Naive thymus-derived CD4-positive, alpha-beta T cell (primary cell): ENCODE measurements around the gene SGF29. TPM values are rescaled to one million over a fixed set of nuclear protein-coding genes. Genes with fewer than 3 reads are reported as not detected.

Experiments used
- ATAC-seq: fragments of 150-1000 bp; cut with Tn5 transposase; 2 replicates; pipeline ENCODE4 v1.10.0; 2021; ENCODE audit warnings: mild to moderate bottlenecking, moderate library complexity
- CTCF ChIA-PET: fragments of 350-600 bp; sonication (Branson Sonifier 250); formaldehyde crosslinking; loops from one replicate; lab custom pipeline; 2021; ENCODE audit warnings: antibody characterized with exemption; lab: Charles Lee
- POLR2A ChIA-PET: fragments of 350-600 bp; sonication (Branson Sonifier 250); formaldehyde crosslinking; loops from one replicate; lab custom pipeline; 2021; ENCODE audit warnings: antibody characterized with exemption, inconsistent platforms; lab: Charles Lee
- DNase-seq, 9 donors: peaks; one replicate each; pipeline versions ENCODE4 v3.0.0 to v3.0.0-alpha.2; 2020 to 2022; ENCODE audit warnings: mixed read lengths in 1 of 9
- H3K27ac ChIP-seq: one replicate; pipeline ENCODE4 v1.7.0; 2013; ENCODE audit warnings: mild to moderate bottlenecking, low read depth, low read length, moderate library complexity
- H3K27me3 ChIP-seq, 2 donors: one replicate each; pipeline ENCODE4 v1.7.0; 2013; ENCODE audit warnings: low read length in 2 of 2, mild to moderate bottlenecking in 2 of 2, moderate library complexity in 2 of 2; ENCODE audit not compliant: control insufficient read depth in 2 of 2, insufficient read depth in 2 of 2
- H3K36me3 ChIP-seq, 3 experiments: 1 replicate in 2 of 3; 2 replicates in 1 of 3; pipeline ENCODE4 v1.7.0; 2013; ENCODE audit warnings: low read length in 3 of 3, mild to moderate bottlenecking in 3 of 3, moderate library complexity in 1 of 3; ENCODE audit not compliant: insufficient read depth in 3 of 3, control insufficient read depth in 2 of 3
- H3K4me1 ChIP-seq, 2 donors: one replicate each; pipeline ENCODE4 v1.7.0; 2013; ENCODE audit warnings: low read length in 2 of 2, mild to moderate bottlenecking in 2 of 2, moderate library complexity in 1 of 2; ENCODE audit not compliant: control insufficient read depth in 2 of 2, insufficient read depth in 2 of 2
- H3K4me3 ChIP-seq: 2 replicates; pipeline ENCODE4 v1.7.0; 2013; ENCODE audit warnings: mild to moderate bottlenecking, low read length
- H3K9me3 ChIP-seq, 3 experiments: 1 replicate in 2 of 3; 2 replicates in 1 of 3; pipeline ENCODE4 v1.7.0; 2013; ENCODE audit warnings: low read length in 3 of 3; ENCODE audit not compliant: control insufficient read depth in 2 of 3
- H3K27ac Mint-ChIP-seq, 9 donors: one replicate each; pipeline ENCODE4 v1.8.0; 2020 to 2022; ENCODE audit warnings: mixed read lengths in 9 of 9, mild to moderate bottlenecking in 8 of 9, moderate library complexity in 5 of 9, inconsistent platforms in 2 of 9
- H3K27me3 Mint-ChIP-seq, 5 donors: one replicate each; pipeline ENCODE4 v1.8.0; 2021 to 2022; ENCODE audit warnings: mixed read lengths in 5 of 5, mild to moderate bottlenecking in 1 of 5
- H3K36me3 Mint-ChIP-seq, 5 donors: one replicate each; pipeline ENCODE4 v1.8.0; 2020 to 2022; ENCODE audit warnings: mixed read lengths in 5 of 5, mild to moderate bottlenecking in 3 of 5, inconsistent platforms in 1 of 5
- H3K4me1 Mint-ChIP-seq, 7 donors: one replicate each; pipeline ENCODE4 v1.8.0; 2020 to 2022; ENCODE audit warnings: mixed read lengths in 7 of 7, mild to moderate bottlenecking in 3 of 7, inconsistent platforms in 1 of 7
- H3K4me3 Mint-ChIP-seq, 10 donors: one replicate each; pipeline ENCODE4 v1.8.0; 2020 to 2022; ENCODE audit warnings: mild to moderate bottlenecking in 10 of 10, mixed read lengths in 10 of 10, moderate library complexity in 6 of 10, inconsistent platforms in 2 of 10
- H3K9me3 Mint-ChIP-seq, 11 donors: one replicate each; pipeline ENCODE4 v1.8.0; 2020 to 2022; ENCODE audit warnings: mixed read lengths in 11 of 11, mild to moderate bottlenecking in 4 of 11, inconsistent platforms in 1 of 11, moderate library complexity in 1 of 11
- intact Hi-C, 2 donors: fragments of 100-400 bp; cut with micrococcal nuclease; formaldehyde crosslinking; loops; one replicate each; pipeline ENCODE4 v1.15.1; 2023
- polyA plus RNA-seq, 2 donors: library from polyadenylated mRNA; unstranded; fragments of 300-500 nt; fragmentation: Illumina TruSeq; gene quantifications; one replicate each; pipeline ENCODE4 v1.2.3, GENCODE V29; 2021
- total RNA-seq, 6 experiments: library from RNA in 5 of 6; stranded (reverse) in 5 of 6; gene quantifications; 1 replicate in 5 of 6; 2 replicates in 1 of 6; pipeline ENCODE4 v1.2.3 and lab custom pipeline; 2021 to 2026

Gene SGF29
- total RNA-seq (10 to 100 TPM; 41.5 to 80.5 (median 55.0) TPM), polyA plus RNA-seq (10 to 100 TPM; 68.2 to 85.6 TPM), total RNA-seq (lab: John Stamatoyannopoulos, UW) (34.1 reads per million, percentile 63 among the genes with 10 or more reads in this experiment)

DNA sequence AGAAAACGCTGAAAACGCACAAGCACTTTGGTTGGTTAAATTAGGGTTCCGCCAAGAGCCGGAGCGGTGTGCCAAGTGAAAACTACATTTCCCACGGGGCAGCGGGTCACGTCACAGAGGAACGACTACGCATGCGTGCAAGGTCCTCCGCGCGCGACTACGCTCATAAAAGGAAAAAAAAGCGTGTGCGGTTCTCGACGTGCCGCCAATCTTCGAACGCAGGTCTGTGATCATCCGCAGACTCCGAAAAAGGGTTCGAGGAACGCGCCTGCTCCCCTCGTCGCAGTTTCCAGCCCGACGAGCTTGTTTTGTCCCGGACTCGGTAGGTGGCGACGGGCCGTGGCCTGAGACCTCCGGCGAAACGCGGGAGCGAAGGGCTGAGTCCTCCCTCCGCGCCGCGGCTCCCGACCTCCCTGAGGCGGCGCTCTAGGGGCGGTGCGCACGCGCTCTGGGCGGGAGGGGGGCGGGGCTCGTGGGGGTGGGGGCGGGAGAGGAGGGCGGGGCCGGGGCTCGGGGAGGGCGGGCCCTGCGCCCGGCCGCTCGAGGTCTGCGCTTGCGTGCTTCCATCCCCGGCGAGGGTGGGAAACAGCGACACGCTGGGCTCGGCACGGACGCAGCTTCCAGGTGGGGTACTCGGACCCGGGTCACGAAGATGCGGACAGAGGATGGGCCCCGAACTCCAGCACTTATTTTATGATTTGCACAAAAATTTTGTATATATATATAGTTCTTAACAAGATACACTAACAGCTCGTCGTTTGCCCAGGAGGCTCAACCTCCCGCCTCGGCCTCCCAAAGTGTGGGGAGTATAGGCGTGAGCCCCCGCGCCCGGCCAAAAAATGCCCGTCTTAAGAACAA lies at the start of gene SGF29:
Gene SGF29, plus strand, starts transcription at position 145 of the 858 bp plus-strand sequence. CDS start 27,150 bp downstream, outside the sequence.
- Mint-ChIP-seq H3K4me3 (peak within 1 kb of the TSS; percentile 90 to 99 (median 94)), H3K36me3 (peaks cover 5 to 19% (median 15%) of the 10 kb centered on the region in 5 donors), H3K4me1 (peaks cover 22 to 54% (median 41%) of the 10 kb centered on the region in 7 donors), H3K27ac (peak within 1 kb of the TSS; percentile 91 to 99 (median 97)), H3K9me3 (no peaks in the 10 kb centered on the region), H3K27me3 (no peaks in the 10 kb centered on the region)
- DNase-seq (peak; percentile 87 to 97 (median 94)), ATAC-seq (peak; percentile 96)
- H3K36me3 ChIP-seq, result peaks cover 0 to 21% (median 0%) of the 10 kb centered on the region in 3 experiments
- no peaks in the 10 kb centered on the region for H3K9me3 ChIP-seq
- ChIA-PET POLR2A (interaction anchor here (0.6 to 2.5 kb wide), 6 partner anchors 10 to 342 kb away, joined by 3 to 27 read pairs (median 6); partner anchors contain the start of genes APOBR, CLN3 and XPO6), CTCF (interaction anchor here (0.7 to 1.0 kb wide), 3 partner anchors 26 to 420 kb away, joined by 3 to 4 read pairs (median 3); no protein-coding TSS in a partner anchor)
- peaks cover 12 to 22% of the 10 kb centered on the region in 2 donors for H3K4me1 ChIP-seq
- H3K4me3 ChIP-seq, result peak within 1 kb of the TSS; percentile 97
- intact Hi-C loops, result loop anchor here (1.0 to 5.0 kb wide), 5 partner anchors 60 to 398 kb away; partner anchors contain the start of genes APOBR (in 1 of the 2), CLN3 (in 1 of the 2), NFATC2IP (in 1 of the 2) and SBK1 (in 1 of the 2)
- no peaks in the 10 kb centered on the region for H3K27me3 ChIP-seq
- peak within 1 kb of the TSS; percentile 96 for H3K27ac ChIP-seq

GRCh38 chr16:28504707-28505404 lies 48.9 kb upstream of the SGF29 start:
- intact Hi-C loops, result no loop called here

DNA sequence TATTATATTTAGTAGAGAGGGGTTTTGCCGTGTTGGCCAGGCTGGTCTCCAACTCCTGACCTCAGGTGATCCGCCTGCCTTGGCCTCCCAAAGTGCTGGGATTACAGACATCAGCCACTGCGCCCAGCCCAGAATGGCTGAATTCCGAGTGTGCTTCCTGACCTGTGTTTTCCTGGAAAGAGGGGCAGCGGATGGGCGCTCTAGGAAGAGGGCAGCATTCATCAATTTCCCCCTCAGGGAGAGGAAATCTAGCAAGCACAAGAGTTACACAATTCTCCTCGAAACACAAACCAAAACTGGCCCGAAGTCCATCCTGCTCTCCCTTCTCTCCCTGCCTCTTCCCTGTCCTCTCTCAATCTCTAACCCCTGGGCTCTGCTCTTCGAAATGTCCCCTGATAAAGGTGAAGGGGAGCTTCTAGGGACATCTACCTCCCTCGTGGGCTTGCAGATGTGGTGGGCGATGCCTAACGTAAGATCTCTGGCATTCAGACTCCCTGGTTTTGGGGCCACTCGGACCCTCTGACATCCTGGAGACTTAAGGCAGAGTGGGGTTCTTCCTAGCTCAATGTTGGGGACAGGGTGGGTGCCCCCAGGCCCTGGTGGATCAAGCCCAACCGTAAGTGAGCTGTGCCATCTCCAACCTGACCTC lies 48.1 kb upstream of the SGF29 start:
- H3K36me3 ChIP-seq, result no peaks in the 10 kb centered on the region
- H3K27ac ChIP-seq, result no peak overlapping the region
- H3K4me1 Mint-ChIP-seq, result peaks cover 6 to 24% (median 19%) of the 10 kb centered on the region in 7 donors
- no peaks in the 10 kb centered on the region for H3K9me3 Mint-ChIP-seq
- H3K36me3 Mint-ChIP-seq, result no peaks in the 10 kb centered on the region
- H3K9me3 ChIP-seq, result no peaks in the 10 kb centered on the region
- no peak for DNase-seq
- H3K27me3 Mint-ChIP-seq, result peaks cover 0 to 13% (median 0%) of the 10 kb centered on the region in 5 donors
- no peak for ATAC-seq
- no peaks in the 10 kb centered on the region for H3K27me3 ChIP-seq
- H3K27ac Mint-ChIP-seq, result peak overlapping the region in 4 of 9 donors; percentile 53 to 83 (median 71)
- H3K4me1 ChIP-seq, result peaks cover 10% of the 10 kb centered on the region in 2 donors
- no peak overlapping the region for H3K4me3 ChIP-seq
- ChIA-PET POLR2A (no interaction called here), CTCF (no interaction called here)
- intact Hi-C loops, result no loop called here
- no peak overlapping the region for H3K4me3 Mint-ChIP-seq

More at GRCh38 chr16:28504707-28505404, 48.9 kb upstream of the SGF29 start:
- H3K4me1 ChIP-seq, result peaks cover 10% of the 10 kb centered on the region in 2 donors
- DNase-seq, result no peak
- H3K27ac Mint-ChIP-seq, result no peak overlapping the region
- no peak for ATAC-seq
- no peak overlapping the region for H3K4me3 ChIP-seq
- CTCF ChIA-PET, result no interaction called here
- H3K9me3 ChIP-seq, result no peaks in the 10 kb centered on the region
- H3K36me3 ChIP-seq, result no peaks in the 10 kb centered on the region
- H3K27me3 Mint-ChIP-seq, result peaks cover 0 to 13% (median 0%) of the 10 kb centered on the region in 5 donors
- H3K9me3 Mint-ChIP-seq, result no peaks in the 10 kb centered on the region
- H3K4me3 Mint-ChIP-seq, result no peak overlapping the region
- no peaks in the 10 kb centered on the region for H3K27me3 ChIP-seq
- no peak overlapping the region for H3K27ac ChIP-seq
- POLR2A ChIA-PET, result interaction anchor here (0.7 kb wide), 1 partner anchor 220 kb away, joined by 3 read pairs; no protein-coding TSS in a partner anchor
- peaks cover 0 to 3% (median 0%) of the 10 kb centered on the region in 5 donors for H3K36me3 Mint-ChIP-seq
- H3K4me1 Mint-ChIP-seq, result peaks cover 6 to 30% (median 21%) of the 10 kb centered on the region in 7 donors

DNA sequence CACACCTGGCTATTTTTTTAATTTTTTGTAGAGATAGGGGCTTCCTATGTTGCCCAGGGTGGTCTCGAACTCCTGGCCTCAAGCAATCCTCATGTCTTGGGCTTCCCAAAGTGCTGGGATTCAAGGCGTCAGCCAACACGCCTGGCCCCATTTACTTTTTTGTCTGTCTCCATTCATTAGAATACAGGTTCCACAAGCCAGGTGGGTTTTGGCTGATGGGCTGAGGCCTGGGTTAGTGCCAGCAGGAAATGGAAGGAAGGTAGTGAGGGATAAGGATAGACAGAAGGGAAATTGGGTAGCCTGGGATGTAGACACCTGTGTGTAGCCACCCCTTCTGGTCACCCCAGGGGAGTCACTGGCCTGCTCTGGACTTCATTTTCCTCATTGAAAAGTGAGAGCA lies 42.7 kb upstream of the SGF29 start:
- POLR2A ChIA-PET, result no interaction called here
- DNase-seq, result no peak
- H3K27ac ChIP-seq, result no peak overlapping the region
- no peaks in the 10 kb centered on the region for H3K9me3 Mint-ChIP-seq
- CTCF ChIA-PET, result interaction anchor here (1.0 kb wide), 1 partner anchor 39 kb away, joined by 4 read pairs; no protein-coding TSS in a partner anchor
- no peaks in the 10 kb centered on the region for H3K9me3 ChIP-seq
- no peaks in the 10 kb centered on the region for H3K27me3 ChIP-seq
- H3K27me3 Mint-ChIP-seq, result peaks cover 0 to 8% (median 0%) of the 10 kb centered on the region in 5 donors
- H3K4me3 ChIP-seq, result no peak overlapping the region
- no peak overlapping the region for H3K4me3 Mint-ChIP-seq
- intact Hi-C loops, result no loop called here
- peak overlapping the region in 2 of 9 donors; percentile 37 to 91 for H3K27ac Mint-ChIP-seq
- peaks cover 6 to 31% (median 25%) of the 10 kb centered on the region in 7 donors for H3K4me1 Mint-ChIP-seq
- peaks cover 10% of the 10 kb centered on the region in 2 donors for H3K4me1 ChIP-seq
- H3K36me3 Mint-ChIP-seq, result no peaks in the 10 kb centered on the region
- no peak for ATAC-seq
- H3K36me3 ChIP-seq, result no peaks in the 10 kb centered on the region

- Mint-ChIP-seq H3K4me1 (peaks cover 6 to 27% (median 18%) of the 10 kb centered on the region in 7 donors), H3K27ac (no peak overlapping the region), H3K4me3 (no peak overlapping the region), H3K27me3 (no peaks in the 10 kb centered on the region), H3K9me3 (no peaks in the 10 kb centered on the region), H3K36me3 (no peaks in the 10 kb centered on the region)
- no peaks in the 10 kb centered on the region for H3K27me3 ChIP-seq
- H3K27ac ChIP-seq, result no peak overlapping the region
- H3K36me3 ChIP-seq, result no peaks in the 10 kb centered on the region
- H3K4me3 ChIP-seq, result no peak overlapping the region
- no peaks in the 10 kb centered on the region for H3K9me3 ChIP-seq
- ATAC-seq (no peak), DNase-seq (no peak)
- H3K4me1 ChIP-seq, result peaks cover 10% of the 10 kb centered on the region in 2 donors
- ChIA-PET CTCF (no interaction called here), POLR2A (no interaction called here)
- intact Hi-C loops, result no loop called here
These were observed 41.6 kb upstream of the SGF29 start for GRCh38 chr16:28511801-28512789.
